ENCODE measurements around the gene LRP1B.

LRP1B gene

DNA sequence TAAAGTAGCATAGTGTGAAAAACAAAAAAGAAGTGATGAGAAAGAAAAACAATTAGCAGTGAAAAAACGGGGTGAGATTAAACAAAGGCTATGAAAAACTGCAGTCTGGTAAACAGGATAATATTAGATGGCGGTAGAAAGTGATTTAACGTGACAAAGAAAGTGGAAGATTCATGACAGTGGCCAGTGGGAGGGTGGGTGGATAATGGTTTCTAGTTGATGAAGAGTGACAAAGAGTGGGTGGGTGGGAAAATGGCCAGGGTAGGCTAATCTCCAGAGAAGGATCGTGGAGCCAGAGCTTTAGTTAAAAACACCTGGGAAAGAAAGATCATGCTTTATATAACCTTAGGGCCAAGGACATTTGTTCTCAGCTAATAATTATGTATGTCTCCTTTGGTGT is 1667.8 kb downstream of the LRP1B start:
- TF ChIP-seq FOXP2 (optimal IDR thresholded peaks at IDR 0.05; ENCODE audit: borderline replicate concordance, extremely low read depth, extremely low read length, insufficient read depth) (no peak), TAF1 (IDR thresholded peaks at IDR 0.05; ENCODE audit: borderline replicate concordance, insufficient read depth, low read length) (no peak), SIN3A (IDR thresholded peaks at IDR 0.05; ENCODE audit: borderline replicate concordance, insufficient read depth, low read length) (no peak), POLR2AphosphoS5 (IDR thresholded peaks at IDR 0.05; ENCODE audit: low read depth, low read length) (no peak)
- TF ChIP-seq, protein P1, sequence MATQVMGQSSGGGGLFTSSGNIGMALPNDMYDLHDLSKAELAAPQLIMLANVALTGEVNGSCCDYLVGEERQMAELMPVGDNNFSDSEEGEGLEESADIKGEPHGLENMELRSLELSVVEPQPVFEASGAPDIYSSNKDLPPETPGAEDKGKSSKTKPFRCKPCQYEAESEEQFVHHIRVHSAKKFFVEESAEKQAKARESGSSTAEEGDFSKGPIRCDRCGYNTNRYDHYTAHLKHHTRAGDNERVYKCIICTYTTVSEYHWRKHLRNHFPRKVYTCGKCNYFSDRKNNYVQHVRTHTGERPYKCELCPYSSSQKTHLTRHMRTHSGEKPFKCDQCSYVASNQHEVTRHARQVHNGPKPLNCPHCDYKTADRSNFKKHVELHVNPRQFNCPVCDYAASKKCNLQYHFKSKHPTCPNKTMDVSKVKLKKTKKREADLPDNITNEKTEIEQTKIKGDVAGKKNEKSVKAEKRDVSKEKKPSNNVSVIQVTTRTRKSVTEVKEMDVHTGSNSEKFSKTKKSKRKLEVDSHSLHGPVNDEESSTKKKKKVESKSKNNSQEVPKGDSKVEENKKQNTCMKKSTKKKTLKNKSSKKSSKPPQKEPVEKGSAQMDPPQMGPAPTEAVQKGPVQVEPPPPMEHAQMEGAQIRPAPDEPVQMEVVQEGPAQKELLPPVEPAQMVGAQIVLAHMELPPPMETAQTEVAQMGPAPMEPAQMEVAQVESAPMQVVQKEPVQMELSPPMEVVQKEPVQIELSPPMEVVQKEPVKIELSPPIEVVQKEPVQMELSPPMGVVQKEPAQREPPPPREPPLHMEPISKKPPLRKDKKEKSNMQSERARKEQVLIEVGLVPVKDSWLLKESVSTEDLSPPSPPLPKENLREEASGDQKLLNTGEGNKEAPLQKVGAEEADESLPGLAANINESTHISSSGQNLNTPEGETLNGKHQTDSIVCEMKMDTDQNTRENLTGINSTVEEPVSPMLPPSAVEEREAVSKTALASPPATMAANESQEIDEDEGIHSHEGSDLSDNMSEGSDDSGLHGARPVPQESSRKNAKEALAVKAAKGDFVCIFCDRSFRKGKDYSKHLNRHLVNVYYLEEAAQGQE (IDR thresholded peaks at IDR 0.05; ENCODE audit: insufficient read depth in 1 of 2, low read depth in 2 of 2, low read length in 2 of 2), result no peak

DNA sequence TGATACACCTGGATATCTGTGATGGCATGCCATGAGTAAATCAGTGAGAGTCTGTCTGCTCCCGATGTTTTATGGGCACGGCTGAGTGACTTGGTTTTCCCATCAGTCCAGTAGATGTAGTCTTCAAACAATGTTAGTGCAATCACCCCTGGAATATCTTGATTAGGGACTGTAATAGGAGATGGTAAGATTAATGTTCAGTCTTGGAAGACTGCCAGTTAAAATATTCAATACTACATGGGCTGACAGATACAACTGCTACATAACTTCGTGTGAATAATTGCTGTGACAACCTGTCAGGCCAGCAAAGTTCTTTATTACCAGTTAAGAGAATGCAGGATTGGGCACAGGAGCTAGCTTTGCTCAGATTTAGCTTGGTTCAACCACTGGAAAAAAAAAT is 1673.3 kb downstream of the LRP1B start:
- TF ChIP-seq POLR2AphosphoS5 (IDR thresholded peaks at IDR 0.05; ENCODE audit: low read depth, low read length) (no peak), TAF1 (IDR thresholded peaks at IDR 0.05; ENCODE audit: borderline replicate concordance, insufficient read depth, low read length) (no peak), SIN3A (IDR thresholded peaks at IDR 0.05; ENCODE audit: borderline replicate concordance, insufficient read depth, low read length) (no peak)
- TF ChIP-seq, protein P1 (IDR thresholded peaks at IDR 0.05; ENCODE audit: insufficient read depth in 1 of 2, low read depth in 2 of 2, low read length in 2 of 2), result no peak

- no peak for TF ChIP-seq FOXP2 (optimal IDR thresholded peaks at IDR 0.05; ENCODE audit: borderline replicate concordance, extremely low read depth, extremely low read length, insufficient read depth)
- no peak for TF ChIP-seq POLR2AphosphoS5 (IDR thresholded peaks at IDR 0.05; ENCODE audit: low read depth, low read length)
- TF ChIP-seq, protein P1 (IDR thresholded peaks at IDR 0.05; ENCODE audit: insufficient read depth in 1 of 2, low read depth in 2 of 2, low read length in 2 of 2), result no peak
- no peak for TF ChIP-seq TAF1 (IDR thresholded peaks at IDR 0.05; ENCODE audit: borderline replicate concordance, insufficient read depth, low read length)
- no peak for TF ChIP-seq SIN3A (IDR thresholded peaks at IDR 0.05; ENCODE audit: borderline replicate concordance, insufficient read depth, low read length)
Measured at GRCh38 chr2:140455315-140455714, 1675.5 kb downstream of the LRP1B start.

DNA sequence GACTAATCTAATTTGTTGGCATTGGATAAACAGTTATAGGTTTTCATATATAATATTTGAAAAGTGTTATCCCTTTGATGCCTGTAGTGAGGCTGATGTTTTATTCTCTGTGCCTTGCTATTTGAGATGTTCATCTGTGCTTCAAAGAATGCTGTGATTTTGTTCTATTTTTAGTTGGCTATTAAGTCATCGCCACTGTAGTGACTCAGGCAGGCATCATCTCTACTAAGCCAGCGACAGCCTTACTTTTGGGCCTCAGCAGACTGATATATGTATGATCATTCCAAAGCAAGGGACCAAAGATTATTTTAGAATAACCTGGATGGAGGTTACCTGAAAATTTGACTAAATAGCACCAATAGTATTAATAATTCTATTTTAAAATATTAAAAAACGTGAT is 1676.1 kb downstream of the LRP1B start:
- TF ChIP-seq FOXP2 (optimal IDR thresholded peaks at IDR 0.05; ENCODE audit: borderline replicate concordance, extremely low read depth, extremely low read length, insufficient read depth) (no peak), TAF1 (IDR thresholded peaks at IDR 0.05; ENCODE audit: borderline replicate concordance, insufficient read depth, low read length) (no peak), SIN3A (IDR thresholded peaks at IDR 0.05; ENCODE audit: borderline replicate concordance, insufficient read depth, low read length) (no peak), POLR2AphosphoS5 (IDR thresholded peaks at IDR 0.05; ENCODE audit: low read depth, low read length) (no peak)
- TF ChIP-seq, protein P1 (IDR thresholded peaks at IDR 0.05; ENCODE audit: insufficient read depth in 1 of 2, low read depth in 2 of 2, low read length in 2 of 2), result no peak

- TF ChIP-seq SIN3A (IDR thresholded peaks at IDR 0.05; ENCODE audit: borderline replicate concordance, insufficient read depth, low read length), result no peak
- no peak for TF ChIP-seq FOXP2 (optimal IDR thresholded peaks at IDR 0.05; ENCODE audit: borderline replicate concordance, extremely low read depth, extremely low read length, insufficient read depth)
- TF ChIP-seq, protein P1 (IDR thresholded peaks at IDR 0.05; ENCODE audit: insufficient read depth in 1 of 2, low read depth in 2 of 2, low read length in 2 of 2), result no peak
- TF ChIP-seq POLR2AphosphoS5 (IDR thresholded peaks at IDR 0.05; ENCODE audit: low read depth, low read length), result no peak
Measured at GRCh38 chr2:140451324-140451723, 1679.5 kb downstream of the LRP1B start.

Data from PFSK-1 (cell line).